H1 (cell line): ENCODE results near the gene NCAPG2. TPM values are rescaled to one million over a fixed set of nuclear protein-coding genes. Genes with fewer than 3 reads are reported as not detected.

Experiments
- CTCF ChIA-PET: fragments of 300-600 bp; sonication (Branson Sonifier 250); formaldehyde crosslinking; loops from one replicate; lab custom pipeline; 2021; ENCODE audit not compliant: partially characterized antibody; lab: Charles Lee
- POLR2A ChIA-PET: fragments of 300-600 bp; sonication (Branson Sonifier 250); formaldehyde crosslinking; loops from one replicate; lab custom pipeline; 2021; ENCODE audit warnings: inconsistent platforms; ENCODE audit not compliant: partially characterized antibody; lab: Charles Lee
- DNase-seq, 2 experiments: peaks; one replicate each; pipeline versions ENCODE4 v3.0.0 to v3.0.0-alpha.2; 2010 to 2022; ENCODE audit warnings: low spot score in 2 of 2, low read depth in 1 of 2, mixed read lengths in 1 of 2
- FAIRE-seq: peaks from 2 replicates; lab custom pipeline; 2011; peaks lifted over from hg19 to GRCh38; lab: Jason Lieb, UNC
- H2AFZ ChIP-seq: 2 replicates; pipeline ENCODE4 v1.8.1; 2012; ENCODE audit warnings: low read length, inconsistent platforms
- H2AK5ac ChIP-seq: 2 replicates; pipeline ENCODE4 v1.6.1; 2013; ENCODE audit warnings: low read depth, low read length
- H2BK120ac ChIP-seq: replicated peaks from 2 replicates; pipeline ENCODE3; 2013; ENCODE audit warnings: low read depth, low read length, inconsistent platforms
- H2BK12ac ChIP-seq: 2 replicates; pipeline ENCODE4 v1.6.1; 2013; ENCODE audit warnings: low read depth, low read length
- H2BK15ac ChIP-seq: 2 replicates; pipeline ENCODE4 v1.6.1; 2013; ENCODE audit warnings: low read length
- H2BK20ac ChIP-seq: 2 replicates; pipeline ENCODE4 v1.6.1; 2013; ENCODE audit warnings: low read length
- H2BK5ac ChIP-seq: 2 replicates; pipeline ENCODE4 v1.6.1; 2013; ENCODE audit warnings: low read depth, low read length
- H3K14ac ChIP-seq: 2 replicates; pipeline ENCODE4 v1.6.1; 2013; ENCODE audit warnings: inconsistent platforms; ENCODE audit not compliant: insufficient read length
- H3K18ac ChIP-seq: 2 replicates; pipeline ENCODE4 v1.6.1; 2013; ENCODE audit warnings: low read length; ENCODE audit errors: extremely low read depth
- H3K23ac ChIP-seq: 2 replicates; pipeline ENCODE4 v1.6.1; 2013; ENCODE audit warnings: inconsistent platforms; ENCODE audit not compliant: insufficient read length
- H3K23me2 ChIP-seq: 2 replicates; pipeline ENCODE4 v1.6.1; 2013; ENCODE audit warnings: low read depth, low read length
- H3K27ac ChIP-seq: 2 replicates; pipeline ENCODE4 v1.6.1; 2011; ENCODE audit warnings: low read depth, low read length, inconsistent platforms
- H3K27me3 ChIP-seq, 4 experiments: replicated peaks in 1 of 4; 1 replicate in 1 of 4; 2 replicates in 3 of 4; pipeline versions ENCODE4 v1.6.1 to v1.8.1; 2011 to 2013; ENCODE audit warnings: low read length in 3 of 4, mild to moderate bottlenecking in 3 of 4, inconsistent platforms in 2 of 4, mixed read lengths in 2 of 4, moderate library complexity in 1 of 4; ENCODE audit not compliant: control insufficient read depth in 3 of 4, insufficient read depth in 3 of 4; ENCODE audit errors: extremely low read depth in 1 of 4
- H3K36me3 ChIP-seq, 4 experiments: 2 replicates each; pipeline versions ENCODE4 v1.6.1 to v1.8.1; 2011 to 2013; ENCODE audit warnings: mild to moderate bottlenecking in 4 of 4, low read length in 3 of 4, moderate library complexity in 2 of 4, control low read depth in 1 of 4, inconsistent platforms in 1 of 4; ENCODE audit not compliant: insufficient read depth in 4 of 4, control insufficient read depth in 2 of 4
- H3K4ac ChIP-seq: replicated peaks from 2 replicates; pipeline ENCODE3; 2013; ENCODE audit warnings: low read length, low read depth, mixed read lengths, inconsistent platforms; ENCODE audit not compliant: insufficient read length
- H3K4me1 ChIP-seq, 4 experiments: replicated peaks in 1 of 4; 1 replicate in 1 of 4; 2 replicates in 3 of 4; pipeline versions ENCODE4 v1.6.1 to v1.8.1; 2011 to 2013; ENCODE audit warnings: low read length in 3 of 4, inconsistent platforms in 2 of 4, mixed read lengths in 1 of 4; ENCODE audit not compliant: insufficient read depth in 4 of 4, control insufficient read depth in 3 of 4
- H3K4me2 ChIP-seq, 2 experiments: 2 replicates each; pipeline versions ENCODE4 v1.6.1 to v1.8.1; 2011 to 2013; ENCODE audit warnings: low read depth in 2 of 2, low read length in 2 of 2, control low read depth in 1 of 2, inconsistent platforms in 1 of 2, mild to moderate bottlenecking in 1 of 2; ENCODE audit not compliant: insufficient read depth in 1 of 2
- H3K4me3 ChIP-seq, 4 experiments: fragments of 200-600, 300-600 bp in 1 of 4; sonication (generic), shearing (Covaris generic), sonication (Bioruptor Twin) in 1 of 4; 2 replicates each; pipeline versions ENCODE4 v1.5.1 to v1.8.1; 2011 to 2016; ENCODE audit warnings: low read length in 4 of 4, low read depth in 3 of 4, control low read depth in 2 of 4, inconsistent platforms in 2 of 4, mild to moderate bottlenecking in 2 of 4, mixed read lengths in 1 of 4, moderate library complexity in 1 of 4; ENCODE audit not compliant: insufficient read depth in 2 of 4; ENCODE audit errors: extremely low read depth in 1 of 4
- H3K56ac ChIP-seq: replicated peaks from 2 replicates; pipeline ENCODE3; 2013; ENCODE audit warnings: low read depth, mild to moderate bottlenecking, mixed read lengths, low read length, inconsistent platforms; ENCODE audit not compliant: insufficient read length
- H3K79me1 ChIP-seq: 2 replicates; pipeline ENCODE4 v1.6.1; 2013; ENCODE audit warnings: low read depth, low read length, control low read depth
- H3K79me2 ChIP-seq, 2 experiments: 2 replicates each; pipeline versions ENCODE4 v1.6.1 to v1.8.1; 2012 to 2013; ENCODE audit warnings: low read length in 2 of 2, mild to moderate bottlenecking in 2 of 2, inconsistent platforms in 1 of 2; ENCODE audit not compliant: insufficient read depth in 2 of 2, control insufficient read depth in 1 of 2
- H3K9ac ChIP-seq, 4 experiments: replicated peaks in 1 of 4; 1 replicate in 1 of 4; 2 replicates in 3 of 4; pipeline versions ENCODE4 v1.6.1 to v1.8.1; 2011 to 2013; ENCODE audit warnings: low read depth in 3 of 4, low read length in 3 of 4, control low read depth in 2 of 4, mild to moderate bottlenecking in 2 of 4, moderate library complexity in 2 of 4, inconsistent platforms in 1 of 4; ENCODE audit errors: extremely low read depth in 1 of 4
- H3K9me3 ChIP-seq, 2 experiments: 2 replicates each; pipeline versions ENCODE4 v1.6.1 to v1.8.1; 2012 to 2013; ENCODE audit warnings: mild to moderate bottlenecking in 2 of 2, moderate library complexity in 2 of 2, control low read depth in 1 of 2, inconsistent platforms in 1 of 2, low read depth in 1 of 2, low read length in 1 of 2, mixed read lengths in 1 of 2; ENCODE audit not compliant: insufficient read depth in 2 of 2
- H4K20me1 ChIP-seq, 2 experiments: replicated peaks in 1 of 2; 2 replicates each; pipeline versions ENCODE3 to v1.8.1; 2011 to 2013; ENCODE audit warnings: inconsistent platforms in 2 of 2, low read length in 2 of 2, mild to moderate bottlenecking in 1 of 2; ENCODE audit not compliant: insufficient read depth in 2 of 2, control insufficient read depth in 1 of 2
- H4K5ac ChIP-seq: 2 replicates; pipeline ENCODE4 v1.6.1; 2013; ENCODE audit warnings: low read length, low read depth, mixed read lengths, inconsistent platforms; ENCODE audit not compliant: insufficient read length
- H4K8ac ChIP-seq: 2 replicates; pipeline ENCODE4 v1.8.0; 2013; ENCODE audit warnings: mild to moderate bottlenecking, moderate library complexity, low read length, inconsistent platforms; ENCODE audit not compliant: insufficient read depth; ENCODE audit errors: extremely low read depth
- H4K91ac ChIP-seq: replicated peaks from 2 replicates; pipeline ENCODE3; 2013; ENCODE audit warnings: low read length, mixed read lengths, inconsistent platforms; ENCODE audit not compliant: insufficient read length
- NANOG ChIP-seq: IDR thresholded peaks from 2 replicates; pipeline ENCODE4 v1.6.1; 2011; ENCODE audit warnings: low read length, low read depth, mild to moderate bottlenecking, inconsistent platforms; ENCODE audit not compliant: insufficient read depth, poor library complexity, severe bottlenecking
- NRF1 ChIP-seq: IDR thresholded peaks from 2 replicates; pipeline ENCODE4 v1.6.1; 2011; ENCODE audit warnings: mild to moderate bottlenecking, low read depth, low read length, improper control_type of control experiment
- POLR2A ChIP-seq, 2 experiments: IDR thresholded peaks; 1 replicate in 1 of 2; 2 replicates in 1 of 2; pipeline ENCODE4 v1.6.1; 2011; ENCODE audit warnings: low read depth in 2 of 2, low read length in 2 of 2, mild to moderate bottlenecking in 2 of 2; ENCODE audit errors: control extremely low read depth in 1 of 2
- RBBP5 ChIP-seq: IDR thresholded peaks from 2 replicates; pipeline ENCODE4 v1.7.1; 2012; ENCODE audit warnings: low read depth, mild to moderate bottlenecking, inconsistent platforms, low read length, moderate library complexity, borderline replicate concordance
- TAF1 ChIP-seq: IDR thresholded peaks from 2 replicates; pipeline ENCODE4 v1.6.1; 2011; ENCODE audit warnings: mild to moderate bottlenecking, low read depth, low read length
- WGBS, 2 experiments: shearing (Covaris generic) in 1 of 2; methylation state at CpG; one replicate each; pipeline versions ENCODE4 v1.1.6 to v1.1.7; 2013 to 2015; ENCODE audit warnings: low lambda C conversion rate in 2 of 2, mixed read lengths in 2 of 2, inconsistent platforms in 1 of 2, low coverage in 1 of 2, missing lambda C conversion rate in 1 of 2; ENCODE audit not compliant: insufficient replicate concordance in 2 of 2, insufficient coverage in 1 of 2, insufficient read length in 1 of 2; ENCODE audit errors: extremely low coverage in 1 of 2, missing lambda C conversion rate in 1 of 2; 5-methylcytosine and 5-hydroxymethylcytosine counted together
- polyA plus RNA-seq, 7 experiments: library from polyadenylated mRNA; depleted of rRNA in 3 of 7; stranded (reverse) in 5 of 7; unstranded in 2 of 7; fragments of >200 nt in 5 of 7; fragments of 200-250 nt in 2 of 7; gene quantifications; 1 replicate in 5 of 7; 2 replicates in 1 of 7; 4 replicates in 1 of 7; pipeline versions ENCODE4 v1.2.1 to v1.2.3, GENCODE V29; 2011 to 2013; ENCODE audit warnings: missing spikeins in 2 of 7, mixed read lengths in 2 of 7
- total RNA-seq: library from RNA; stranded (reverse); fragmentation: NEBNext Ultra II Directional; extraction: Animal tissue kit (Norgen Biotek cat#: 25700); gene quantifications from 2 replicates; pipeline ENCODE4 v1.2.1, GENCODE V29; 2021

The NCAPG2 gene
- total and polyA plus RNA-seq, 2 of the 8 experiments (the other 6 are each of a cell fraction or from before 2014, with no cell fraction given) = 49.9 to 119 TPM

DNA sequence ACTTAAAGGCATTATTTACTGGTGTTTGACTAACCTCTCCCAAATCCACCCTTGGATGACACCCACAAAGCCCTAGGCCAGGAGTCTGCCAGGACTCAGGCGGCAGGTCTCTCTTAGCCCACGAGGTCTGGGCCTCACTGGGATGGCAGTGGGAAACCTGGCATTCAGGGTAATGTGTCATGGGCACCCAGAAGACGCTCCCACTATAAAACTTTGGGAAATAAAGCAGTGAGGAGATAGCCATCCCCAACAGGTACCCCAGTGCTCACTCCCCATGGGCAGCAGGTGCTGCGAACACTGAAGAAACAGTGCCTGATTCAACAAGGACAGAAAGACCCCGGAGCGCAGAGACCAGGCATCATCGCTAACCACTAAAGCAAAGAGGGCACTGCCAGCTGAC is 102.6 kb downstream of the NCAPG2 start:
- H3K79me2 ChIP-seq = no peaks in the 10 kb centered on the region
- ChIA-PET CTCF (no interaction called here), POLR2A (interaction anchor here (2.3 kb wide), 1 partner anchor 11 kb away, joined by 5 read pairs; no protein-coding TSS in a partner anchor)
- no peak overlapping the region for H2AK5ac ChIP-seq
- H2BK12ac ChIP-seq = no peak overlapping the region
- FAIRE-seq (no peak), DNase-seq (no peak)
- no peak overlapping the region for H3K4me3 ChIP-seq
- H2BK120ac ChIP-seq = no peak overlapping the region
- peaks cover 0 to 2% (median 0%) of the 10 kb centered on the region in 4 experiments; a peak in 1 of 7 replicates for H3K4me1 ChIP-seq
- H3K4me2 ChIP-seq = no peak overlapping the region
- H3K9me3 ChIP-seq = no peaks in the 10 kb centered on the region
- H3K18ac ChIP-seq = no peak overlapping the region
- no peak overlapping the region for H4K5ac ChIP-seq
- H3K23me2 ChIP-seq = no peaks in the 10 kb centered on the region
- peaks cover 0 to 5% (median 3%) of the 10 kb centered on the region in 4 experiments; a peak in 4 of 8 replicates for H3K36me3 ChIP-seq
- no peak overlapping the region for H2BK15ac ChIP-seq
- no peak overlapping the region for H3K23ac ChIP-seq
- no peak overlapping the region for H2BK5ac ChIP-seq
- no peak overlapping the region for H3K9ac ChIP-seq
- H3K56ac ChIP-seq = no peak overlapping the region
- TF ChIP-seq POLR2A (IDR thresholded peaks at IDR 0.05; ENCODE audit: control extremely low read depth in 1 of 2, low read depth in 2 of 2, low read length in 2 of 2) (no peak), NANOG (no peak), NRF1 (no peak), RBBP5 (no peak), TAF1 (no peak)
- no peaks in the 10 kb centered on the region for H3K79me1 ChIP-seq
- 91% methylated on average over 7 of the region's 7 CpGs; no CpG with 5 or more reads in 1 of the 2 experiments for WGBS, 2 experiments
- no peak overlapping the region for H3K14ac ChIP-seq
- no peaks in the 10 kb centered on the region for H4K20me1 ChIP-seq
- H2BK20ac ChIP-seq = no peak overlapping the region
- H2AFZ ChIP-seq = no peak overlapping the region
- no peak overlapping the region for H4K8ac ChIP-seq
- no peak overlapping the region for H3K27ac ChIP-seq
- no peak overlapping the region for H3K4ac ChIP-seq
- no peak overlapping the region for H4K91ac ChIP-seq
- no peaks in the 10 kb centered on the region for H3K27me3 ChIP-seq
